Ectodermal cell (in vitro differentiated cells): ENCODE measurements around the gene OSCAR.
"Not testable (repeated sequence)": the region's sequence is repeated elsewhere in the genome, so short reads cannot be mapped to it uniquely, and the experiment has no call there.

Source experiments
- H3K27ac ChIP-seq: 2 replicates; pipeline ENCODE4 v1.7.0; 2013; ENCODE audit warnings: mild to moderate bottlenecking, low read depth, low read length; ENCODE audit not compliant: insufficient read depth, poor library complexity, severe bottlenecking
- H3K27me3 ChIP-seq: 2 replicates; pipeline ENCODE4 v1.7.0; 2013; ENCODE audit warnings: mild to moderate bottlenecking, low read length; ENCODE audit not compliant: insufficient read depth, control insufficient read depth, poor library complexity, severe bottlenecking
- H3K36me3 ChIP-seq: one replicate; pipeline ENCODE4 v1.7.0; 2013; ENCODE audit warnings: low read length; ENCODE audit not compliant: control insufficient read depth, insufficient read depth
- H3K4me1 ChIP-seq: one replicate; pipeline ENCODE4 v1.7.0; 2013; ENCODE audit warnings: low read length; ENCODE audit not compliant: control insufficient read depth, insufficient read depth
- H3K4me3 ChIP-seq: 2 replicates; pipeline ENCODE4 v1.7.0; 2013; ENCODE audit warnings: low read depth, low read length, control low read depth; ENCODE audit not compliant: insufficient read depth
- H3K9me3 ChIP-seq: 2 replicates; pipeline ENCODE4 v1.7.0; 2013; ENCODE audit warnings: mild to moderate bottlenecking, low read length, moderate library complexity; ENCODE audit not compliant: control insufficient read depth
- WGBS, 2 experiments: methylation state at CpG; one replicate each; pipeline ENCODE4 v1.1.7; 2013; ENCODE audit warnings: missing lambda C conversion rate in 2 of 2; 5-methylcytosine and 5-hydroxymethylcytosine counted together

OSCAR gene

GRCh38 chr19:54105796-54106195 lies 5.2 kb upstream of the OSCAR start:
- no peak overlapping the region for H3K4me3 ChIP-seq
- no peaks in the 10 kb centered on the region for H3K4me1 ChIP-seq
- 92 to 93% methylated on average over 10 of the region's 10 CpGs for WGBS, 2 experiments
- H3K27ac ChIP-seq, result no peak overlapping the region
- H3K27me3 ChIP-seq, result no peaks in the 10 kb centered on the region
- no peaks in the 10 kb centered on the region for H3K9me3 ChIP-seq
- H3K36me3 ChIP-seq, result peaks cover 32% of the 10 kb centered on the region

- Histone ChIP-seq H3K27me3 (no peaks in the 10 kb centered on the region), H3K36me3 (peaks cover 28% of the 10 kb centered on the region), H3K4me3 (no peak overlapping the region), H3K27ac (no peak overlapping the region), H3K4me1 (no peaks in the 10 kb centered on the region), H3K9me3 (no peaks in the 10 kb centered on the region)
- WGBS, 2 experiments, result 93 to 96% methylated on average over 11 of the region's 11 CpGs
Measured at GRCh38 chr19:54104998-54105715, 4.6 kb upstream of the OSCAR start.

GRCh38 chr19:54102421-54103169 lies 2.0 kb upstream of the OSCAR start, which contains the start of gene NDUFA3:
NDUFA3 (plus strand) TSS chr19:54102855; CDS start chr19:54102879, 24 bp downstream.
- H3K4me3 ChIP-seq, result peak within 1 kb of the TSS; percentile 98
- H3K4me1 ChIP-seq, result no peaks in the 10 kb centered on the region
- peaks cover 3% of the 10 kb centered on the region for H3K27me3 ChIP-seq
- H3K27ac ChIP-seq, result no peak within 1 kb of the TSS
- 6% methylated on average over 54 of the region's 54 CpGs for WGBS, 2 experiments
- H3K9me3 ChIP-seq, result no peaks in the 10 kb centered on the region
- H3K36me3 ChIP-seq, result peaks cover 9% of the 10 kb centered on the region

GRCh38 chr19:54099903-54100255 lies 724 bp downstream of the OSCAR start:
- WGBS, 2 experiments, result 80 to 83% methylated on average over 9 of the region's 9 CpGs
- peaks cover 30% of the 10 kb centered on the region for H3K27me3 ChIP-seq
- H3K36me3 ChIP-seq, H3K4me1 ChIP-seq, H3K4me3 ChIP-seq, H3K9me3 ChIP-seq, H3K27ac ChIP-seq: not testable (repeated sequence)

- no peak overlapping the region for H3K4me3 ChIP-seq
- H3K4me1 ChIP-seq, result peaks cover 2% of the 10 kb centered on the region
- H3K36me3 ChIP-seq, result no peaks in the 10 kb centered on the region
- H3K27me3 ChIP-seq, result peaks cover 35% of the 10 kb centered on the region
- 89 to 90% methylated on average over 10 to 12 of the region's 12 CpGs for WGBS, 2 experiments
- no peaks in the 10 kb centered on the region for H3K9me3 ChIP-seq
- no peak overlapping the region for H3K27ac ChIP-seq
Measured at GRCh38 chr19:54099190-54099902, 1.3 kb downstream of the OSCAR start.

GRCh38 chr19:54096617-54097106 lies 3.9 kb downstream of the OSCAR start:
- Histone ChIP-seq H3K27me3 (peaks cover 37% of the 10 kb centered on the region), H3K4me3 (peak overlapping the region; percentile 14), H3K36me3 (no peaks in the 10 kb centered on the region), H3K4me1 (peaks cover 2% of the 10 kb centered on the region), H3K9me3 (no peaks in the 10 kb centered on the region), H3K27ac (no peak overlapping the region)
- 8 to 15% methylated on average over 14 of the region's 14 CpGs for WGBS, 2 experiments

GRCh38 chr19:54095859-54096616 lies 4.6 kb downstream of the OSCAR start:
- 1% methylated on average over 46 of the region's 46 CpGs for WGBS, 2 experiments
- H3K4me1 ChIP-seq, H3K27ac ChIP-seq, H3K36me3 ChIP-seq, H3K9me3 ChIP-seq: not testable (repeated sequence)
- Histone ChIP-seq H3K4me3 (peak overlapping the region; percentile 33), H3K27me3 (peaks cover 37% of the 10 kb centered on the region)

- Histone ChIP-seq H3K4me1 (peaks cover 2% of the 10 kb centered on the region), H3K9me3 (no peaks in the 10 kb centered on the region), H3K27ac (no peak overlapping the region), H3K4me3 (peak overlapping the region; percentile 33), H3K36me3 (no peaks in the 10 kb centered on the region), H3K27me3 (peaks cover 37% of the 10 kb centered on the region)
- 73 to 75% methylated on average over 22 of the region's 22 CpGs for WGBS, 2 experiments
Measured at GRCh38 chr19:54095136-54095858, 5.3 kb downstream of the OSCAR start.

GRCh38 chr19:54094426-54095000 lies 6.1 kb downstream of the OSCAR start:
- peaks cover 2% of the 10 kb centered on the region for H3K4me1 ChIP-seq
- H3K4me3 ChIP-seq, result no peak overlapping the region
- peaks cover 37% of the 10 kb centered on the region for H3K27me3 ChIP-seq
- H3K27ac ChIP-seq, result no peak overlapping the region
- no peaks in the 10 kb centered on the region for H3K36me3 ChIP-seq
- no peaks in the 10 kb centered on the region for H3K9me3 ChIP-seq
- 92 to 93% methylated on average over 17 of the region's 17 CpGs for WGBS, 2 experiments
